ENCODE data around the gene GPD1L. TPM values are rescaled to one million over a fixed set of nuclear protein-coding genes. Genes with fewer than 3 reads are reported as not detected.

GPD1L gene
- total and polyA plus RNA-seq, 10 of the 15 experiments (the other 5 are each of a cell fraction or from before 2014, with no cell fraction given) = 0.77 to 4.8 (median 3.9) TPM

- POLR2A ChIA-PET = no interaction called here
- Histone ChIP-seq H3K27me3 (replicated peaks in 1 of 2; ENCODE audit: control insufficient read depth in 2 of 2, insufficient read depth in 2 of 2, low read length in 1 of 2) (no peaks in the 10 kb centered on the region), H3K36me3 (ENCODE audit: control insufficient read depth in 2 of 2, insufficient read depth in 2 of 2, low read length in 1 of 2) (no peaks in the 10 kb centered on the region), H3K27ac (ENCODE audit: control insufficient read depth, insufficient read depth) (no peak overlapping the region), H3K79me2 (ENCODE audit: control insufficient read depth, insufficient read depth, low read length) (no peaks in the 10 kb centered on the region), H3K4me2 (ENCODE audit: control insufficient read depth, insufficient read depth) (no peak overlapping the region), H2AFZ (ENCODE audit: control insufficient read depth, low read depth, low read length) (no peak overlapping the region), H3K4me1 (ENCODE audit: control insufficient read depth, insufficient read depth, low read length) (no peaks in the 10 kb centered on the region), H3K9ac (ENCODE audit: control insufficient read depth, insufficient read depth, low read length) (no peak overlapping the region), H4K20me1 (ENCODE audit: control insufficient read depth, insufficient read depth) (no peaks in the 10 kb centered on the region), H3K4me3 (no peak overlapping the region), H3K9me3 (replicated peaks; ENCODE audit: control insufficient read depth, insufficient read depth, low read length) (no peaks in the 10 kb centered on the region)
- WGBS (ENCODE audit: insufficient coverage, insufficient replicate concordance, low lambda C conversion rate, missing lambda C conversion rate) = 6% methylated on average over 3 of the region's 3 CpGs
- in situ Hi-C loops (cut with MboI) = no loop called here
- peak; percentile 25; the same call in 1 of the 2 replicates for TF ChIP-seq SPI1 (IDR thresholded peaks at IDR 0.05; ENCODE audit: borderline replicate concordance, insufficient read depth, low read depth, low read length)
- no peak for TF ChIP-seq CEBPB (IDR thresholded peaks at IDR 0.05; ENCODE audit: borderline replicate concordance in 1 of 2, low read depth in 2 of 2, low read length in 2 of 2)
- no peak for TF ChIP-seq SP1 (IDR thresholded peaks at IDR 0.05; ENCODE audit: low read depth, low read length)
- no peak for TF ChIP-seq RCOR1 (conservative IDR thresholded peaks at IDR 0.05; ENCODE audit: low read depth, low read length)
- TF ChIP-seq RBBP5 (conservative IDR thresholded peaks at IDR 0.05) = no peak
- no peak for TF ChIP-seq YBX1 (IDR thresholded peaks at IDR 0.05)
- TF ChIP-seq, protein P1, sequence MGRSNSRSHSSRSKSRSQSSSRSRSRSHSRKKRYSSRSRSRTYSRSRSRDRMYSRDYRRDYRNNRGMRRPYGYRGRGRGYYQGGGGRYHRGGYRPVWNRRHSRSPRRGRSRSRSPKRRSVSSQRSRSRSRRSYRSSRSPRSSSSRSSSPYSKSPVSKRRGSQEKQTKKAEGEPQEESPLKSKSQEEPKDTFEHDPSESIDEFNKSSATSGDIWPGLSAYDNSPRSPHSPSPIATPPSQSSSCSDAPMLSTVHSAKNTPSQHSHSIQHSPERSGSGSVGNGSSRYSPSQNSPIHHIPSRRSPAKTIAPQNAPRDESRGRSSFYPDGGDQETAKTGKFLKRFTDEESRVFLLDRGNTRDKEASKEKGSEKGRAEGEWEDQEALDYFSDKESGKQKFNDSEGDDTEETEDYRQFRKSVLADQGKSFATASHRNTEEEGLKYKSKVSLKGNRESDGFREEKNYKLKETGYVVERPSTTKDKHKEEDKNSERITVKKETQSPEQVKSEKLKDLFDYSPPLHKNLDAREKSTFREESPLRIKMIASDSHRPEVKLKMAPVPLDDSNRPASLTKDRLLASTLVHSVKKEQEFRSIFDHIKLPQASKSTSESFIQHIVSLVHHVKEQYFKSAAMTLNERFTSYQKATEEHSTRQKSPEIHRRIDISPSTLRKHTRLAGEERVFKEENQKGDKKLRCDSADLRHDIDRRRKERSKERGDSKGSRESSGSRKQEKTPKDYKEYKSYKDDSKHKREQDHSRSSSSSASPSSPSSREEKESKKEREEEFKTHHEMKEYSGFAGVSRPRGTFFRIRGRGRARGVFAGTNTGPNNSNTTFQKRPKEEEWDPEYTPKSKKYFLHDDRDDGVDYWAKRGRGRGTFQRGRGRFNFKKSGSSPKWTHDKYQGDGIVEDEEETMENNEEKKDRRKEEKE (IDR thresholded peaks at IDR 0.05) = no peak
- no peak for TF ChIP-seq RUNX3 (IDR thresholded peaks at IDR 0.05; ENCODE audit: low read length)
- DNase-seq (ENCODE audit: low read depth, low spot score) = no peak
- no TSS peak for BruUV-seq (replicated peaks)
- SMC1A ChIA-PET (ENCODE audit: uncharacterized antibody, unreplicated experiment) = interaction anchor here (0.6 kb wide), 2 partner anchors 23 to 110 kb away, joined by 3 read pairs; no protein-coding TSS in a partner anchor
- no peak for FAIRE-seq
- intact Hi-C loops (cut with micrococcal nuclease; ENCODE audit: unreplicated experiment) = no loop called here
- ATAC-seq = no peak
- CTCF ChIA-PET = interaction anchor here (2.2 kb wide), 1 partner anchor 22 kb away, joined by 6 read pairs; no protein-coding TSS in a partner anchor
- RAD21 ChIA-PET (ENCODE audit: unreplicated experiment) = no interaction called here
Observed at GRCh38 chr3:32198714-32199113, 92.3 kb downstream of the GPD1L start.

Data from GM12878 (cell line).